ENCODE measurements around the gene CCDC187. TPM values are rescaled to one million over a fixed set of nuclear protein-coding genes. Genes with fewer than 3 reads are reported as not detected.
"Not testable (repeated sequence)": the region's sequence is repeated elsewhere in the genome, so short reads cannot be mapped to it uniquely, and the experiment has no call there.

Gene CCDC187
- total RNA-seq = not detected

DNA sequence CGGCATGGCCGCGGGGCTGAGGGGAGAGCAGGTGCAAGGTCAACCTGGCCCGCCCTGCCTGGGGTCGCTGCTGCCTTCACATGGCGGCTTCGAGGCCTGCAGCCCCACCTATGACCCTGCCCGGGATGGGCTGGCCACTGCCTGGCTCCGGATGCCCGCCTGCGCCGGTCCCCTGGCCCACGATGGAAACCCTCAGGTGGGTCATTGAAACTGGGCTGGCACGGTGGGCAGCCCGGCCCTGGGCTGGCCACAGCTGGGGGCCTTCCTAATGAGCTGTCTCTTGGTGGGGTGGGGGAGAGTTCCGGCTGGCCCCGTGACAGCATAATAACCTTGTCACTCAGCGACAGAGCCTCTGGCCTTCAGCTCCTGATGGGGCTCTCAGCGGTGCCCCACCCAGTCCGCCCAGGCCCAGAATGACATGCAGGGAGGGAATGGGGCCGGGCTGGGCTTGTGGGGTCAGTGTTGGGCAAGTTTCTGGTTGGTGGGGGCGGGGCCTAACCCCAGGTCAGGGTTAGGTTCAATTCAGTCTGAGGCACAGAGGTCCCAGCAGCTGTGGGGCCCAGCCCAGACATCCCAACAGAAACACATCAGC is at the start of gene CCDC187:
CCDC187 (minus strand) TSS at position 270 of the 592 bp plus-strand sequence; CDS start at position 6, 264 bp downstream.
- DNase-seq = no peak

DNA sequence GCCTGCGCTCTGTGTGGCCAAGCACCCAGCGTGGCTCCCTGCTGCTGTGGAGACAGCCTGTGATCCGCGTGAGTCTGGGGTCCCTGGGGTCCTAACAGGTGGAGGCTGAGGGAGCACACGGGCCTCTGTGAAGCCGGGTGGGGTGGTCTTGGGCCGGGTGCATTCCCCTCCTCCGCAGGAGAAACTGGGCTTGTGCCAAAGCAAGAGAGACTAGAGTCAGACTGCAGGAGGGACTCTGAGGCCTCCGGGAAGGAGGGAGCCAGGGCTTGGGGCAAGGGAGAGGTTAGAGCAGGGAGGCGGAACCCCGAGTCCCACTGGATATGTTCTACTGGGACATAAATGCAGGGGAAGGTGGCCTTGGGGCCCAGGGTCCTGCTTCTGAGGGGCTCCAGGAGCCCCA is 49.2 kb upstream of the CCDC187 start:
- DNase-seq = no peak

DNA sequence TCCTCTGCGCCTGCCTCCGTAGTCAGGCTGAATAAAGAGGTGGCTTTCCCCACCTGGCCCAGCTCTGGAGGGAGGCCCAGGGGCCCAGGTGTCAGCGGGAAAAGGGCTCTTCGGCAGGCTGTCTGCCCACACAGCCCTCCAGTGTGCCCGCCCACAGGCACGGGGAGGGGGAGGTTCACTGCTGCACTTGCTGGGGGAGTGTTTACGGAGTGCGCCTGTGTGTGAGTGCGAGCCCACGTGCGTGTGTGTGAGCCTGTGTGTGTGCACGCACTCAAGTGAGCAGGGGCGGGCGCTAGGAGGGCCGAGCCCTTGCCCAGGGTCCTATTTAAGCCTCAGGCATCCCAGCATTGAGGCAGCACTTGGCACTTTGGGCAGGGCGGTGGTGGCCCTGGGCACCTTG is 48.8 kb upstream of the CCDC187 start:
- no peak for DNase-seq

DNA sequence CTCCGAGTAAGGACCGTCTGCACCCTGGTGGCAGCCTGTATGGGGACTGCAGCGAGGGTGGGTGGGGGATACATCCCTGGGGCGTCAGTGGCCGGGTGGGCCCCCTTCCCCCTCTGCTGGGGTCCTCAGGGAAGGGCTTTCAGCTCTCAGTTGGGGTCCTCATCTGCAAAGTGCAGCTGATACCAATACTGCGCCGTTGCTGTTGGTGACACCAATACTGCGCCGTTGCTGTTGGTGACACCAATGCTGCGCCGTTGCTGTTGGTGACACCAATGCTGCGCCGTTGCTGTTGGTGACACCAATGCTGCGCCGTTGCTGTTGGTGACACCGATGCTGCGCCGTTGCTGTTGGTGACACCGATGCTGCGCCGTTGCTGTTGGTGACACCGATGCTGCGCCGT is 48.0 kb upstream of the CCDC187 start:
- not testable (repeated sequence) for DNase-seq

GRCh38 chr9:136351252-136351800 is 47.4 kb upstream of the CCDC187 start:
- no peak for DNase-seq

GRCh38 chr9:136349546-136349945 is 45.7 kb upstream of the CCDC187 start:
- no peak for DNase-seq

- no peak for DNase-seq
Measured at GRCh38 chr9:136348691-136349090, 44.8 kb upstream of the CCDC187 start.

DNA sequence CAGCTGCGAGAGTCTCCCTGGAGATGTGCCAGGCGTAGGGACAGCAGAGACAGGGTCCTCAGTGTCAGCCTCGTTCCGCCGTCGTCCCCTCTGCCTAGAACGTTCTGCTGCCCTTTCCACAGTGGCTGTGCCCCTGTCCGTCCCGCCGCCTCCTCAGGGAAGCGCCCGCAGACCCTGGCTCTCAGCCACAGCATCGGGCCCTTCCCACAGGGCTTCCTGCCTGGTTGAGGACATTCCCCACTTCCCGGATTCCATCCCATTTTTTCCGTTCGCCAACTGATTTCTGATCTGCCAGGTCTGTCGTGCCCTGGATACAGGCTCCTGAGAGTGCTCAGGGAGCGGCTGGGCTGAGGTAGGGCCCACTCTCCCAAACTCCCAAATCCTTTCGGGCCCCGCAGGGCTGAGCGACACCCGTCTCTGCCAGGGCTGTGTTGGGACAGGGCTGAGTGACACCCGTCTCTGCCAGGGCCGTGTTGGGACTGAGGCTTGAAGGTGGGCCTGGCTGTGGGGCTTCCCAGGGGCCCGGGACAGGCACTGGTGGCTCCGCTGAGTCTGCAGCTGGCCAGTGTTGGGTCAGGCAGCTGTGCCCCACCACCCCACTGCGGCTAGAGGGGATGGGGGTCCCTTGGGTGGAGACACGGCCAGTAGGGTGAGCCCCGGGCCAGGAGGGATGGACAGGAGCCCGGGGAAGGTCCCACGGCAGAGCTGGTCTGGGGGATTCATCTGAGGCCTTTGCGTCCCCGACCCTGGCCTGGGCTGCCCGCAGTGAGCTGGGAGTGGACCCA is 43.8 kb upstream of the CCDC187 start:
- no peak for DNase-seq

DNA sequence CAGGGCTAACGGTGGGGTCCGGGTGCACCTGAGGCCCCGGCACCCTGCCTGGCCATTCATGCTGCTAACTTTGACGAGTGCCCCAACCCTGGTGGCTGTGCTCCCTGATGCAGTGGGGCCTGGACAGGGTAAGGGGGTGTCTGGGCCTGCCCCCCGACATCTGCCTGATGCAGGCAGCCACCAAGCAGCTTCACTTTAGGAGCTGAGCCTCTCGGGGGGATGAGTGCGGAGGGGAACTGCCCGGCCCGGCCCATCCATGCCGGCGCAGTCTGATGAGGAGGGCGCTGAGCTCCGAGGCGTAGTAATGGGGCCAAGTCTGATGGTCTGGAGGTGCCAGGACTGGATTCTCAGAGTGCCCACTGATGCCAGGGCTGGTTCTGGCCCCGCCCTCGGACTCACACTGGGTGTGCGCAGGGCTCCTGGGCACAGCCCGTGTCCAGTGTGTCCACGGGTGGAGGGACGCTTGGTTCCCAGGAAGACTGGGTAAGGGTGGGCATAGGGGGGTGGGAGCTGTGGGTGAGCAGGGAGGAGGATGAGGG is 43.1 kb upstream of the CCDC187 start:
- DNase-seq = no peak

DNA sequence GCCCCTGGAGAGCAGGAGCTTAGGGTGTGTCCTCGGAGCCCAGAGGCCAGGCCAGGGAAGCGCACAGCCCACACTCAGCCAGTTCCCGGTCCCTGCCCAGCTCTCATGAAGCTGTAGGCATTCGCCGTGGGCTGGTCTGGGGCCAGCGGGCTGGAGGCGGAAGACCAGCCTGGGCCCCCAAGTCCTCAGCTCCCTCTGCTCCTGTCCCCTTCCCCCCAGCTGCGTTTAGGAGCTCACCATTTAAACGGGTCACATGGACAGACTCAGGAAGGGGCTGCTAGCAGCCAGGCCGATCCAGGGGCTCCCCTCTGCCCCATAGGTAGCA is 42.2 kb upstream of the CCDC187 start:
- DNase-seq = no peak

DNA sequence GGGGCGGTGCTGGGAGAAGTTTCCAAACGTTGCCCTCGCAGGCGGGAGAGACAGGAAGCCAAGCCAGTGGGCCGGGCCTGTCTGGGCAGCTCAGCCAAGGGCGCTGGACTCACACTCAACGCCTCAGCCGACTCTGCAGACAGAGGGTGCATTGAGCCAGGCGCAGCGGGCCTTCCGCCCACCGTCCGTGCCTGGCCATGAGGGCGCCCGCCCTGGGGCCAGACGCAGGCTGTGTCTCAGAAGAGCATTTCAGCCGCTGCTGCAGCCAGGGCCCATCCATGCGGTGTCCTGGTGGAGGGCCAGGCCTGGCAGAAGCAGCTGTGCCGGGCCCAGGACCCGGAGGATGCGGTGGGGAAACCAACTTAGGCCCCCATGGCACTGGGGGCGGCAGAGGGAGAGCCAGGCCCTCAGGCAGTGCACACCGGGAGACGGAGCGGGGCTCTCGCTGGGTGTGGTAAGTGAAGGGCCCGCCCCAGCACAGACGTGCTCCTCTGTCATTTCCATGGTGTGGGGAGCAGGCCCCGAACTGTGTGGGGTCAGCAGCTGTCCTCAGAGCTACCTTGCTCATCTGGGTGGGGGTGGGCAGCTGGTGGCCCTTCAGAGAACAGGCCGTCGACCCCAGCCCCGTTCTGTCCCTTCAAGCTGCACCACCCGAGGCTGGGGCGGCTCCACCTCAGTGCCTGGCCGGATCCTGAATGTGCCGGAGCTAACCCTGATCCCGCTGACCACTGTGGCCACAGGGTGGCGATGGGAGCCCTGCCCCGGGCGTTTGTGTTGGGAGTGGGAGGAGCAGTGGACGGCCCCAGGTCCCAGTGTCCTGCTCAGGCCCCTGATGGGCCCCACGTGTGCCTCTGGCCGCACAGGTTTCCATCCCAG is 41.6 kb upstream of the CCDC187 start:
- no peak for DNase-seq

- DNase-seq = no peak
Measured at GRCh38 chr9:136344544-136345280, 40.8 kb upstream of the CCDC187 start.

DNA sequence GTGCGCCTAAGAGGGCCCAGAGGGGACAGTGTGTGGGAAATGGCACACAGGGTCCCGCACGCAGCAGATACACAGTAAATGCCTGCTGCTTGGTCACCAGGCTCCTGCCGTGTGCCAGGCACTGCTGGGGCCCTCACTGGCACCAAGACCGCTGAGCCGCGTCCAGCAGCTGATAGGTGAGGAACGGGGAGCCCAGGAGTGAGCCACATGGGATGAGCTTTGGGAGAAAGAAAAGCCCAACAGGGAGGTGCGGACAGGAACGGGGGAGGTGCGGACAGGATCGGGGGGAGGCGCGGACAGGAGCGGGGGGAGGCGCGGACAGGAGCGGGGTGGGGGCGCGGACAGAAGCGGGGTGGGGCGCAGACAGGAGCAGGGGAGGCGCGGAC is 40.0 kb upstream of the CCDC187 start:
- DNase-seq = no peak

DNA sequence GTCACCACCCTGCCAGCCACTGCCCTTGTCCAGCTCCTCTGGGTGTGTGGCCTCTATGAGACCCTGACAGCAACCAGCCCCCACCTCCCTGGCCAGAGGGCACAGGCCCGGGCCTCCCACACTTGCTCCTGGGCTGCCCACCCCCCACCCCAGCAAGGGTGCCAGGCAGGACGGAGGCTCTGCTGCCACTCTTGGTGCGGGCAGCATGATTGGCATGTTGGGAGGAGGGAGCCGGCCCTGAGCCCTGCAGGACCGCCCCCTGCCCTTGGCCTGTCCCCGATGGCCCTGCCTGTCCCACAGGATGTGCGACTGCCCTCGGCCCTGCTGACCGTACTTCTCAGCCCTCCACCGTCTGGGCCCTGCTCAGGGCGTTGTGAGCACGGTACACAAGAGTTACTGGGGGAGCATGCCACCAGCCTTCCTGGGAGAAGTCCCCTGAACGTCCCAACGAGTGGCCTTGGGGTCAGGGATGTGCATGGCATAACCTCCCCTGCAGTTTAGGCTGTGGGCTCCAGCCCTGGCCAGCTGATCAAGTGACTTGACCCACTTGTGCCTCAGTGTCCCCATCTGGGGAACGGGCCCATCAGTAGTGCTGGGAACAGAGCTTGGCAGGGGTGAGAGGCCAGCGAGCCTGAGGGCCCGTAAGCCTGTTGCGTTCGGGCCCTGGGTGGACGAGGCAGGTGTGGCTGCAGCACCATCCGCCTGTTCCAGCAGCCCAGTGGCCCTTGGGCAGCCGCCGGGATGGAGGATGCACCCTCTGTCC is 39.4 kb upstream of the CCDC187 start:
- DNase-seq = no peak

- peak; percentile 20 for DNase-seq
Measured at GRCh38 chr9:136342181-136343120, 38.6 kb upstream of the CCDC187 start.

DNA sequence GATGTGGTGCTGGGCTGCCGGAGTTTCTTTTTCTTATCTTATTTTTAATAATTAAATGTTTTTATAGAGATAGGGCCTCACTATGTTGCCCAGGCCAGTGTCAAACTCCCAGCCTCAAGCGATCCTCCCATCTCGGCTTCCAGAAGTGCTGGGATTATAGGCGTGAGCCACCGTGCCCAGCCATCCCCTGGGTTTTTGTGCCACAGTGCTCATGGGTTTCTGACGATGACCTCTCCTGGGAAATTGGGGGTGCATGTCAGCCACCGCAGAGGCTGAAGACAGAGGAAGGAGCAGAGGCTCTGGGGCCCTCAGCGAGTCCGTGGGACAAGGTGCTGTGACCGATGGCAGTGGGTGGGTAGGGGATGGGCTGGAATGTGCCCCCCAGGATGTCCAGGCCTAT is 37.9 kb upstream of the CCDC187 start:
- no peak for DNase-seq

DNA sequence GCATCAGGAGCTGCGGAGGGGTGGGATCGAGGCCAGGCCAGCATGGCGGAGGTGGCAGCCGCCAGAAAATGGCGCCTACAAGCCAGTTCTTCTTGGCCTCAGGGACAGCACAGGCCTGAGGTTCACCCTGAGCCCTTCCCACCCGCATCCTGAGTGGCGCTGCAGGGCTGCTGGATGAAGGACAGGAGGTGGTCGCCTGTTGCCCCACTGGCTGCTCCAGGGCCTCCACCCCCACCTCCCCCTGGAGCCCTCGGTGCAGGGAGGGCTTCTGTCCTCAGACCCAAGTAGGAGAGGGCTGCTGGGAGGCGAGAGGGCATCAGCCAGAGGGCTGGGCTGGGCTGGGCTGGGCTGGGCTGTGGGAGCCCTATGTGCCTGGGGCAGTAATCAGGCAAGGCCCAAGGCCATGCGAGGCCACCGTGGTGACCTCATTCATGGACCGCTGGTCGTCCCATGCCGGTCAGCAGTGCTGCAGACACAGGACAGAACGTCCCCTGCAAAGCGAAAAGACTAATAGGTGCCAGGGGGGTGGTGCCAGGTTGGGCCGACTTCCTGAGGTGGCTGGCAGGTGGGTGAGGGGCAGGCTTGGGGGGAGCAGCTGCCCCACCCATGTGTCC is 37.3 kb upstream of the CCDC187 start:
- no peak for DNase-seq

DNA sequence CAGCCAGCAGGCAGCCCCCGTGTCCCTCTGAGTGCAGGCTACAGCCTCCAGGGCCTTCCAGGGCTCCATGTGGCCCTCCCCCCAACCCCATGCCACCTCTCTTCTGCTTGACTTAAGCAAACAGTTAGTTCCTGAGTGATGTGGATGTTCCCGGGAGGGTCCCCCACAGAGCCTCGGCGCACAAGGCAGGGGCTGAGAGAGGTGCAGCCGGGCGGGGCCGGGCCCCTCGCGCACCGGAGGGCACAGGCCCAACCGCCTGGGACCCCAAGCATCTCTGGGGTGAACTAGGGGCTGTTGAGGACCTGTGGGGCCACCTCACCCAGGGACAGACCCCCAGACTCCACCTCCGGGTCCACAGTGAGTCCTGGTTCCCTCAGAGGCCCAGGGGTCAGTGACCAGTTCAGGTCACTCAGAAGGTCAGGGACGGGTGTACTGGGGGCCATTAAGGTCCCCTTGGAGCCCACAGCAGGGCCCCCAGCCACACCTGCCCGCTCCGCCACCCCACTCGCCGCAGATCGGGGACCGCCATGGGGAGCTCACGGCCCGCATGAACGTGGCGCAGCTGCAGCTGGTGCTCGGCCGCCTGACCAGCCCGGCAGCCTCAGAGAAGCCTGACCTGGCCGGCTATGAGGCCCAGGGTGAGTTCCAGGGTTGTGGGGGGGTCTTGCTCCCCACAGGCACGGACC is 36.6 kb upstream of the CCDC187 start:
- DNase-seq = no peak

GRCh38 chr9:136339958-136340310 is 36.0 kb upstream of the CCDC187 start:
- no peak for DNase-seq

Data from effector CD4-positive, alpha-beta T cell (primary cell).